ENCODE measurements around the gene EPN2. TPM values are rescaled to one million over a fixed set of nuclear protein-coding genes. Genes with fewer than 3 reads are reported as not detected.

Gene EPN2
- total and polyA plus RNA-seq, 2 donors from 2014 or later, result 18.0 to 45.4 TPM

DNA sequence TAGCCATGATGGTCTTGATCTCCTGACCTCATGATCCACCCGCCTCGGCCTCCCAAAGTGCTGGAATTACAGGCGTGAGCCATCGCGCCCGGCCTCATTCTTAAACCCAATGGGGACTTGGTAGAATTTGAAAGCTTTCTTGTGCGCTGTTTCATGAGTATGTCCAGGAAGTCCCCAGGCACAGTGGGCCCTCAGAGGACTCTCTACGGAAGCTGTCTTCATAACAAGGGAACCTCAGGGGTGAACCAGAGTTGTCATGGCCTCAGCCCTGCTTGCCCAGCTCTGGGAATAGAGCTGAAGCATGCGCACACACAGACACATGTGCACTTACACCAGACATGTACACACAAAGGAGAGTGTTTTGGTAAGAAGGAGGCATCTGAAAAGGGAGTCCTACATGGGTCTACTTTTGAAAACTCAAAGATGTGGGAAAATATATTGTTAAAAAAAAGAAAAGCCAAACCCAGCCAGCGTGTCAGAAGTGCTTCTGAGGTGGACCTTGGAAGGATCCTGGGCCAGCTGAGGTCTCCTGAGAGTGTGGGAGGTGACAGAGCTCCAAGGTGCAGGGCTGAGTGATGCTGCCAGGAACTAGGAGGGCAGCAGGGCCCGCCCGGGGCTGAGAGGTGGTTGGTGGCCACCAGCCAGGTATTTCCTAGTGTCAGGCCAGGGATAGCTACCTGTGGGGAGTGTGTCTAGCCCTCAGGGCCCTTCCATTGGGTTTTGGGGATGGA, 54.6 kb downstream of the EPN2 start:
- FAIRE-seq (no peak), DNase-seq (no peak)
- H3K27ac ChIP-seq (ENCODE audit: low read depth in 2 of 2, low read length in 2 of 2), result no peak overlapping the region
- H3K4me1 ChIP-seq (ENCODE audit: control insufficient read depth in 2 of 3, insufficient read depth in 2 of 3, low read depth in 1 of 3, low read length in 3 of 3), result peaks cover 0 to 6% (median 0%) of the 10 kb centered on the region in 3 donors
- H3K4me3 ChIP-seq (ENCODE audit: low read length in 3 of 3), result no peak overlapping the region
- no peaks in the 10 kb centered on the region for H3K36me3 ChIP-seq (ENCODE audit: control insufficient read depth in 2 of 3, insufficient read depth in 3 of 3, low read length in 3 of 3)
- H3K27me3 ChIP-seq (ENCODE audit: control insufficient read depth, insufficient read depth, low read length), result no peaks in the 10 kb centered on the region
- TF ChIP-seq, protein P1, sequence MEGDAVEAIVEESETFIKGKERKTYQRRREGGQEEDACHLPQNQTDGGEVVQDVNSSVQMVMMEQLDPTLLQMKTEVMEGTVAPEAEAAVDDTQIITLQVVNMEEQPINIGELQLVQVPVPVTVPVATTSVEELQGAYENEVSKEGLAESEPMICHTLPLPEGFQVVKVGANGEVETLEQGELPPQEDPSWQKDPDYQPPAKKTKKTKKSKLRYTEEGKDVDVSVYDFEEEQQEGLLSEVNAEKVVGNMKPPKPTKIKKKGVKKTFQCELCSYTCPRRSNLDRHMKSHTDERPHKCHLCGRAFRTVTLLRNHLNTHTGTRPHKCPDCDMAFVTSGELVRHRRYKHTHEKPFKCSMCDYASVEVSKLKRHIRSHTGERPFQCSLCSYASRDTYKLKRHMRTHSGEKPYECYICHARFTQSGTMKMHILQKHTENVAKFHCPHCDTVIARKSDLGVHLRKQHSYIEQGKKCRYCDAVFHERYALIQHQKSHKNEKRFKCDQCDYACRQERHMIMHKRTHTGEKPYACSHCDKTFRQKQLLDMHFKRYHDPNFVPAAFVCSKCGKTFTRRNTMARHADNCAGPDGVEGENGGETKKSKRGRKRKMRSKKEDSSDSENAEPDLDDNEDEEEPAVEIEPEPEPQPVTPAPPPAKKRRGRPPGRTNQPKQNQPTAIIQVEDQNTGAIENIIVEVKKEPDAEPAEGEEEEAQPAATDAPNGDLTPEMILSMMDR (IDR thresholded peaks at IDR 0.05; ENCODE audit: borderline replicate concordance, extremely low read depth, insufficient read depth), result no peak
- H3K9me3 ChIP-seq (ENCODE audit: control insufficient read depth in 2 of 3, insufficient read depth in 1 of 3, low read length in 3 of 3), result no peaks in the 10 kb centered on the region
- intact Hi-C loops (cut with DNase I), result no loop called here
- H3K9ac ChIP-seq (ENCODE audit: low read length in 3 of 3), result no peak overlapping the region

DNA sequence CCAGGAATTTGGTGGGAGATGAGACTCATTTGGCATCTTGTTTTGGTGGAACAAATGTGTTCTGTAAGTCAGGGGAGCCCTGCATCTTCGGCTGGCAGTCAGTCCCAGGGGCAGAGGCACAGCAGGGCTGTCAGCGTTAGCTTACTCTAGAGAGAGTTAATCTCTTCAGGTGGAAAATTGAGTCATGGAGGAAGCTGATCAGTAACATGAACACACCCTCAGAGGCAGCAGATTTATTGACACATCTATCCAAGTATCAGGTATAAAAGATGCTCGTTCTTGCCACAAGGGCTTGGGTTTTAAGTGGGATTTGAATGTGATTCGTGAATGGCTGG, 55.2 kb downstream of the EPN2 start:
- no peaks in the 10 kb centered on the region for H3K9me3 ChIP-seq (ENCODE audit: control insufficient read depth in 2 of 3, insufficient read depth in 1 of 3, low read length in 3 of 3)
- intact Hi-C loops (cut with DNase I), result no loop called here
- DNase-seq (no peak), FAIRE-seq (no peak)
- no peak overlapping the region for H3K27ac ChIP-seq (ENCODE audit: low read depth in 2 of 2, low read length in 2 of 2)
- H3K4me3 ChIP-seq (ENCODE audit: low read length in 3 of 3), result no peak overlapping the region
- peaks cover 0 to 6% (median 0%) of the 10 kb centered on the region in 3 donors for H3K4me1 ChIP-seq (ENCODE audit: control insufficient read depth in 2 of 3, insufficient read depth in 2 of 3, low read depth in 1 of 3, low read length in 3 of 3)
- TF ChIP-seq, protein P1 (IDR thresholded peaks at IDR 0.05; ENCODE audit: borderline replicate concordance, extremely low read depth, insufficient read depth), result no peak
- H3K36me3 ChIP-seq (ENCODE audit: control insufficient read depth in 2 of 3, insufficient read depth in 3 of 3, low read length in 3 of 3), result no peaks in the 10 kb centered on the region
- no peak overlapping the region for H3K9ac ChIP-seq (ENCODE audit: low read length in 3 of 3)
- no peaks in the 10 kb centered on the region for H3K27me3 ChIP-seq (ENCODE audit: control insufficient read depth, insufficient read depth, low read length)

DNA sequence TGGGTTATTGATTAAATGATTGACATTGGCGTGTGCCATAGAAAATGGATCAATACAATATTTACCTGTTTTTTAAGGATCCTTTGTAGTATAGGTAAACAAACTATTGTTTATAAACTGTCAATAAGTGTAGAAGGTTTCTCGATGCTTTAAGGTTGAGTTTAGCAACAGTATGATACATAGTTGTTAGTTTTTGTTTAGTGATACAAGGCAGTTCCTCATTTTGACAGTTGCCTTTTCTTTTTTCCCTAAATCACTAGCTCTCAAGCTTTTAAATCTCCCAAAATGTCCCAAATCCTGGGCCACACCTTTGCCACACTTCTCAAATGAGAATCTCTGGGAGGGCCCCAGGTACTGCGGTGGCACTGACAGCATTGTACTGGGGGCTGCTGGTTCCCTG, 57.3 kb downstream of the EPN2 start:
- no peak overlapping the region for H3K9ac ChIP-seq (ENCODE audit: low read length in 3 of 3)
- peaks cover 0 to 3% (median 0%) of the 10 kb centered on the region in 3 donors for H3K4me1 ChIP-seq (ENCODE audit: control insufficient read depth in 2 of 3, insufficient read depth in 2 of 3, low read depth in 1 of 3, low read length in 3 of 3)
- FAIRE-seq, result no peak
- no peaks in the 10 kb centered on the region for H3K27me3 ChIP-seq (ENCODE audit: control insufficient read depth, insufficient read depth, low read length)
- no peaks in the 10 kb centered on the region for H3K9me3 ChIP-seq (ENCODE audit: control insufficient read depth in 2 of 3, insufficient read depth in 1 of 3, low read length in 3 of 3)
- DNase-seq, result no peak
- no peaks in the 10 kb centered on the region for H3K36me3 ChIP-seq (ENCODE audit: control insufficient read depth in 2 of 3, insufficient read depth in 3 of 3, low read length in 3 of 3)
- intact Hi-C loops (cut with DNase I), result no loop called here
- H3K27ac ChIP-seq (ENCODE audit: low read depth in 2 of 2, low read length in 2 of 2), result no peak overlapping the region
- TF ChIP-seq, protein P1 (IDR thresholded peaks at IDR 0.05; ENCODE audit: borderline replicate concordance, extremely low read depth, insufficient read depth), result no peak
- H3K4me3 ChIP-seq (ENCODE audit: low read length in 3 of 3), result no peak overlapping the region

Data from kidney (tissue), 14 donors.